Panc1 (cell line): ENCODE results near the gene DNAJC18. TPM values are rescaled to one million over a fixed set of nuclear protein-coding genes. Genes with fewer than 3 reads are reported as not detected.

Experiments used
- ATAC-seq: fragments of 200-7000 bp; cut with Tn5 transposase; 2 replicates; pipeline ENCODE4 v1.9.1; 2020; ENCODE audit warnings: mild to moderate bottlenecking, moderate library complexity
- BruUV-seq: library from RNA; stranded (reverse); fragments of 400-500 nt; replicated peaks from 2 replicates; lab custom pipeline; 2021; lab: Mats Ljungman, UMichigan
- CTCF ChIA-PET: fragments of 300-600 bp; sonication (Branson Sonifier 250); formaldehyde crosslinking; loops from one replicate; lab custom pipeline; 2022; ENCODE audit warnings: antibody characterized with exemption; lab: Charles Lee
- POLR2A ChIA-PET: fragments of 300-600 bp; sonication (Branson Sonifier 250); formaldehyde crosslinking; loops from one replicate; lab custom pipeline; 2022; ENCODE audit warnings: antibody characterized with exemption; lab: Charles Lee
- DNase-seq: peaks from one replicate; pipeline ENCODE4 v3.0.0-alpha.2; 2010; ENCODE audit warnings: low read depth, low spot score
- H3K27ac ChIP-seq: 2 replicates; pipeline ENCODE4 v1.5.1; 2011; ENCODE audit warnings: mild to moderate bottlenecking, low read length, inconsistent platforms
- H3K27me3 ChIP-seq: fragments of 200-500 bp; sonication (Bioruptor generic); 2 replicates; pipeline ENCODE4 v1.6.0; 2014; ENCODE audit warnings: low read length, inconsistent platforms; ENCODE audit not compliant: control insufficient read depth, insufficient read depth
- H3K36me3 ChIP-seq: fragments of 200-500 bp; sonication (Bioruptor generic); 2 replicates; pipeline ENCODE4 v1.5.1; 2014; ENCODE audit warnings: inconsistent platforms, mild to moderate bottlenecking, low read length, moderate library complexity; ENCODE audit not compliant: control insufficient read depth, insufficient read depth
- H3K4me1 ChIP-seq: 2 replicates; pipeline ENCODE4 v1.5.1; 2011; ENCODE audit warnings: inconsistent platforms, mild to moderate bottlenecking, low read length, moderate library complexity; ENCODE audit not compliant: control insufficient read depth, insufficient read depth
- H3K4me3 ChIP-seq, 2 experiments: 2 replicates each; pipeline ENCODE4 v1.5.1; 2011 to 2012; ENCODE audit warnings: low read depth in 2 of 2, low read length in 2 of 2, mild to moderate bottlenecking in 2 of 2, inconsistent platforms in 1 of 2, moderate library complexity in 1 of 2
- H3K9me3 ChIP-seq: fragments of 200-500 bp; sonication (Bioruptor generic); 2 replicates; pipeline ENCODE4 v1.5.1; 2014; ENCODE audit warnings: low read depth, mild to moderate bottlenecking, inconsistent platforms, low read length, moderate library complexity; ENCODE audit not compliant: control insufficient read depth, insufficient read depth
- POLR2AphosphoS5 ChIP-seq: IDR thresholded peaks from 2 replicates; pipeline ENCODE4 v1.6.1; 2012; ENCODE audit warnings: mild to moderate bottlenecking, low read depth, low read length, moderate library complexity
- SIN3A ChIP-seq: IDR thresholded peaks from 2 replicates; pipeline ENCODE4 v1.6.1; 2012; ENCODE audit warnings: low read depth, mild to moderate bottlenecking, low read length, moderate library complexity, borderline replicate concordance; ENCODE audit not compliant: insufficient read depth
- TCF7L2 ChIP-seq: IDR thresholded peaks from 2 replicates; pipeline ENCODE4 v1.6.1; 2011; ENCODE audit warnings: mild to moderate bottlenecking, low read depth, low read length, inconsistent platforms
- in situ Hi-C: cut with HindIII; loops from 2 replicates; pipeline ENCODE4 v1.10.0; 2016; ENCODE audit warnings: low sequenced_read_pairs, low pct_unique_long_range_greater_than_20kb
- intact Hi-C: fragments of 100-400 bp; cut with micrococcal nuclease; formaldehyde crosslinking; loops from one replicate; pipeline ENCODE4 v1.10.0; 2022; ENCODE audit not compliant: unreplicated experiment
- total RNA-seq: library from RNA; stranded (reverse); gene quantifications from one replicate; pipeline ENCODE4 v1.2.1, GENCODE V29; 2021; ENCODE audit not compliant: unreplicated experiment
- TF ChIP-seq, protein P1 (sequence below), 2 experiments: IDR thresholded peaks; 2 replicates each; pipeline ENCODE4 v1.6.1; 2011 to 2012; ENCODE audit warnings: low read depth in 2 of 2, control low read depth in 1 of 2, low read length in 1 of 2, mild to moderate bottlenecking in 1 of 2, moderate library complexity in 1 of 2; ENCODE audit not compliant: insufficient read depth in 1 of 2
- TF ChIP-seq, protein P2 (sequence below): fragments of 450-650 bp; IDR thresholded peaks from 2 replicates; pipeline ENCODE4 v1.5.1; 2017; ENCODE audit warnings: mild to moderate bottlenecking

The DNAJC18 gene
- total RNA-seq, 1 experiment from 2014 or later: 8.8 TPM

DNA sequence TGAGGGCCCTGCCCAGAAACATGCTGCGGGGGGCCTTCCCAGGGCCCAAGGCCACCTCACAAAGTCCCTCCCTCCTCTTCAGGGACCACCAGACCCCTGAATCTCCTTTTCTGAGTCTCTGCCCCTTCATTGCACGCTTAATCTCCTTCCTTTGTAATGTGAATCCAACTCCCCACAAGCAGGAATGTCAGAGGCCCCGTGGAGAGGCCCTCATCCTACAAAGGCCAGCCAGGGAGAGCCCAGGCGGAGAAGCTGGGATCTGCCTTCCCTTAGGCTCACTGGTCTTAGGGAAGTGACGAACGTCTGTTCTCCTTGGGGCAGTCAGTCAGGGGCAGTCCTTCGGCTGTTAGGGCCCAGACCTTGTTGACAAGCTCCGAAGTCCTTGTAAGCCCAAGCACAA is 33.8 kb upstream of the DNAJC18 start:
- no peaks in the 10 kb centered on the region for H3K27me3 ChIP-seq
- no peaks in the 10 kb centered on the region for H3K4me1 ChIP-seq
- H3K27ac ChIP-seq: no peak overlapping the region
- H3K4me3 ChIP-seq: no peak overlapping the region
- in situ Hi-C loops (no loop called here), intact Hi-C loops (no loop called here)
- POLR2A ChIA-PET: no interaction called here
- no peaks in the 10 kb centered on the region for H3K36me3 ChIP-seq
- BruUV-seq: no TSS peak
- ATAC-seq (no peak), DNase-seq (no peak)
- TF ChIP-seq, protein P1, sequence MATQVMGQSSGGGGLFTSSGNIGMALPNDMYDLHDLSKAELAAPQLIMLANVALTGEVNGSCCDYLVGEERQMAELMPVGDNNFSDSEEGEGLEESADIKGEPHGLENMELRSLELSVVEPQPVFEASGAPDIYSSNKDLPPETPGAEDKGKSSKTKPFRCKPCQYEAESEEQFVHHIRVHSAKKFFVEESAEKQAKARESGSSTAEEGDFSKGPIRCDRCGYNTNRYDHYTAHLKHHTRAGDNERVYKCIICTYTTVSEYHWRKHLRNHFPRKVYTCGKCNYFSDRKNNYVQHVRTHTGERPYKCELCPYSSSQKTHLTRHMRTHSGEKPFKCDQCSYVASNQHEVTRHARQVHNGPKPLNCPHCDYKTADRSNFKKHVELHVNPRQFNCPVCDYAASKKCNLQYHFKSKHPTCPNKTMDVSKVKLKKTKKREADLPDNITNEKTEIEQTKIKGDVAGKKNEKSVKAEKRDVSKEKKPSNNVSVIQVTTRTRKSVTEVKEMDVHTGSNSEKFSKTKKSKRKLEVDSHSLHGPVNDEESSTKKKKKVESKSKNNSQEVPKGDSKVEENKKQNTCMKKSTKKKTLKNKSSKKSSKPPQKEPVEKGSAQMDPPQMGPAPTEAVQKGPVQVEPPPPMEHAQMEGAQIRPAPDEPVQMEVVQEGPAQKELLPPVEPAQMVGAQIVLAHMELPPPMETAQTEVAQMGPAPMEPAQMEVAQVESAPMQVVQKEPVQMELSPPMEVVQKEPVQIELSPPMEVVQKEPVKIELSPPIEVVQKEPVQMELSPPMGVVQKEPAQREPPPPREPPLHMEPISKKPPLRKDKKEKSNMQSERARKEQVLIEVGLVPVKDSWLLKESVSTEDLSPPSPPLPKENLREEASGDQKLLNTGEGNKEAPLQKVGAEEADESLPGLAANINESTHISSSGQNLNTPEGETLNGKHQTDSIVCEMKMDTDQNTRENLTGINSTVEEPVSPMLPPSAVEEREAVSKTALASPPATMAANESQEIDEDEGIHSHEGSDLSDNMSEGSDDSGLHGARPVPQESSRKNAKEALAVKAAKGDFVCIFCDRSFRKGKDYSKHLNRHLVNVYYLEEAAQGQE (IDR thresholded peaks at IDR 0.05; ENCODE audit: insufficient read depth in 1 of 2, low read depth in 2 of 2, low read length in 1 of 2): no peak
- TF ChIP-seq, protein P2, sequence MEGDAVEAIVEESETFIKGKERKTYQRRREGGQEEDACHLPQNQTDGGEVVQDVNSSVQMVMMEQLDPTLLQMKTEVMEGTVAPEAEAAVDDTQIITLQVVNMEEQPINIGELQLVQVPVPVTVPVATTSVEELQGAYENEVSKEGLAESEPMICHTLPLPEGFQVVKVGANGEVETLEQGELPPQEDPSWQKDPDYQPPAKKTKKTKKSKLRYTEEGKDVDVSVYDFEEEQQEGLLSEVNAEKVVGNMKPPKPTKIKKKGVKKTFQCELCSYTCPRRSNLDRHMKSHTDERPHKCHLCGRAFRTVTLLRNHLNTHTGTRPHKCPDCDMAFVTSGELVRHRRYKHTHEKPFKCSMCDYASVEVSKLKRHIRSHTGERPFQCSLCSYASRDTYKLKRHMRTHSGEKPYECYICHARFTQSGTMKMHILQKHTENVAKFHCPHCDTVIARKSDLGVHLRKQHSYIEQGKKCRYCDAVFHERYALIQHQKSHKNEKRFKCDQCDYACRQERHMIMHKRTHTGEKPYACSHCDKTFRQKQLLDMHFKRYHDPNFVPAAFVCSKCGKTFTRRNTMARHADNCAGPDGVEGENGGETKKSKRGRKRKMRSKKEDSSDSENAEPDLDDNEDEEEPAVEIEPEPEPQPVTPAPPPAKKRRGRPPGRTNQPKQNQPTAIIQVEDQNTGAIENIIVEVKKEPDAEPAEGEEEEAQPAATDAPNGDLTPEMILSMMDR: no peak
- TF ChIP-seq POLR2AphosphoS5 (no peak), SIN3A (no peak), TCF7L2 (no peak)
- CTCF ChIA-PET: no interaction called here
- H3K9me3 ChIP-seq: no peaks in the 10 kb centered on the region

DNA sequence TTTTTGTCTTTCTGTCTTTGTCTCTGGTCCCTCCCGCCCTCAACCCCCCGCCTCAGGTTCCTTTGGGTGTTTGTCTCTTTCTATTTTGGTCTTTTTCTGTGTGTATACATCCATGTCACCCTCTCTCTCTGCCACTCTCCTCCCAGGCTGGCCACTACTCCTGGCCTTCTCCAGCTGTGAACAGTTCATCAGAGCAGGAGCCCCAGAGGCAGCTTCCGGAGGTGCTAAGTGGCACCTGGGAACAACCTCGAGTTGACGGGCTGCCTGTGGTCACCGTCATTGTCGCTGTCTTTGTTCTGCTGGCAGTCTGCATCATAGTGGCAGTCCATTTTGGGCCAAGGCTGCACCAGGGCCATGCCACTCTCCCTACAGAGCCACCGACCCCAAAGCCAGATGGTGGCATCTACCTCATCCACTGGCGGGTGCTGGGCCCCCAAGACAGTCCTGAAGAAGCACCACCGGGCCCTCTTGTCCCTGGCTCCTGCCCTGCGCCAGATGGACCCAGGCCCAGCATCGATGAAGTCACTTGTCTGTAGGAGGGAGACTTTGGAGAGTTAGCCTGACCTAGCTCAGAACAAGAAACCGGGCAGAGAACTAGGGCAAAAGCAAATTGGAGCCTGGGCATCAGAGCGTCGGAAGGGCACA is 33.2 kb upstream of the DNAJC18 start:
- H3K9me3 ChIP-seq: no peaks in the 10 kb centered on the region
- no peak overlapping the region for H3K4me3 ChIP-seq
- POLR2A ChIA-PET: no interaction called here
- BruUV-seq: no TSS peak
- ATAC-seq: no peak
- no peaks in the 10 kb centered on the region for H3K36me3 ChIP-seq
- TF ChIP-seq SIN3A: no peak
- TF ChIP-seq, protein P2: no peak
- TF ChIP-seq TCF7L2: no peak
- TF ChIP-seq, protein P1 (IDR thresholded peaks at IDR 0.05; ENCODE audit: insufficient read depth in 1 of 2, low read depth in 2 of 2, low read length in 1 of 2): no peak
- TF ChIP-seq POLR2AphosphoS5: no peak
- in situ Hi-C loops (no loop called here), intact Hi-C loops (no loop called here)
- no peaks in the 10 kb centered on the region for H3K27me3 ChIP-seq
- no peak for DNase-seq
- H3K4me1 ChIP-seq: no peaks in the 10 kb centered on the region
- H3K27ac ChIP-seq: no peak overlapping the region
- CTCF ChIA-PET: no interaction called here
